ENCODE data around the gene UVRAG.

DNA sequence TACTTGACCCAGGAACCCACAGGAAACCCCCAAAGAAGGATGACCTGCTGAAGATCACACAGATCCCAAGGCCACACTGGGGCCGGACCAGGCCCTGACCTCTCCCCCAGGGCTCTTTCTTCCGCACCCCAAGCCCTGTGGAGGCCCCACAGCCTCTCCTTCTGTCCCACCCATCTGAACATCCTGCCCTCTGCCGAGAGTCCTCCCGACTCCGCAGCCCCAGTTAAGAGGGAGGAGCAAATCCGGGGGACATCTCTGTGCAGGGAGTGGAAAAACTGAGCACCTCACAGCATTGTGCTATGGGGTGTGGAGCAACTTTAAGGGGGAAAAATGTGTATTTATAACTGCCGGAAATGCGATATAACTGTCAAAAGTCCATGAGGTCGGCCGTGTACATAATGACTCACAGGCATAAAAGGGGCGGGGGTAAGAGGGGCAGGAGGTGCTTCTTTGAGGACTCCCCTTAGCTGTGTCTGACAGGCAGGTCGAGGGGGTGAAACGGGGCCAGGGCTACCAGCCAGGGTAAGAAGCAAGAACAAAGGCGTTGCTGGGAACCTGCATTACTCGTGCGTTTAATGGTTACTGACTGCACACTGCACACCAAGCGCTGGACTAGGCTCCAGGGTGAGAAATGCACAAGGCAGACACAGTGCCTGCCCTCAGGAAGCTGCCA, 334.1 kb downstream of the UVRAG start:
- TF ChIP-seq CTCF (IDR thresholded peaks at IDR 0.05 in 8 of 11, conservative IDR thresholded peaks at IDR 0.05 in 3 of 11) (no peak), POLR2A (IDR thresholded peaks at IDR 0.05) (no peak), POLR2AphosphoS5 (IDR thresholded peaks at IDR 0.05) (no peak)

Measured in spleen (tissue), 7 donors.